ENCODE data around the gene RNGTT. TPM values are rescaled to one million over a fixed set of nuclear protein-coding genes. Genes with fewer than 3 reads are reported as not detected.
"Not testable (repeated sequence)": the region's sequence is repeated elsewhere in the genome, so short reads cannot be mapped to it uniquely, and the experiment has no call there.

Gene RNGTT
- total RNA-seq, 1 experiment from 2014 or later, result 31.5 TPM

DNA sequence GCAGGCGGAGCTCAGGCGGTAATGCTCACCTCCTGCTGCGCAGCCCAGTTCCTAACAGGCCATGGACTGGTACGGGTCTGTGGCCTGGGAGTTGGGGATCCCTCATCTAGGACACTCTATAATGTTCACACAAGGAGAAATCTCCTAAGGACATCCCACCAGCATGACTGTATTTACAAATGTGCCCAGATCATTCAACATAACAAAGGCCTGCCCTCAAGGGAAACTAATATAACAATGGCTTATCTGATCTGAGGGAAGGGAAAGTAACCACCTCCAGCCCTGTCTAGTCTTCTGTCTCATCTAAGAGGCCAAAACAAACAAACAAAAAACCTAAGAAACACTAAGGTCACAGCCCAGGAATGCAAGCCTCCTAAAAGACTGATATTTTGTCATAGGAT lies 232.8 kb downstream of the RNGTT start:
- peak; percentile 66 for DNase-seq (ENCODE audit: low read depth)

DNA sequence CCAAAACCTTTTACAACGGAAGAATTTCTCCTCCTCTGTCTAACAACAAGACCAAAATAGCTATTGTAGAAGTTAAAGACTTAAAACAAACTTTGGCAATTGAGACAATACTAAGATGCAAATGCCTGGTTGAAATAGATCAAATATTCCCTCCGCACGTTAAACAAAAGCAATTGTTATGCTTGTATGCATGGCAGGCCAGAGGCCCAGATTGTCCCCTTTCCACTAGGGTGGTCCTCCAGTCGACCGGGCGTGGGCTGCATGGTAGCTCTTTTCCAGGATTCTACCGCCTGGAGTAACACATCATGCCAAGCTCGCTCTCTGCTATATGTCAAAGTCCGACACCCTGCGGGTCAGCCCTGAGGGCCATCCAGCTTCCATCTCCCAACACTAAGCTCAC lies 234.7 kb downstream of the RNGTT start:
- DNase-seq (ENCODE audit: low read depth), result no peak

DNA sequence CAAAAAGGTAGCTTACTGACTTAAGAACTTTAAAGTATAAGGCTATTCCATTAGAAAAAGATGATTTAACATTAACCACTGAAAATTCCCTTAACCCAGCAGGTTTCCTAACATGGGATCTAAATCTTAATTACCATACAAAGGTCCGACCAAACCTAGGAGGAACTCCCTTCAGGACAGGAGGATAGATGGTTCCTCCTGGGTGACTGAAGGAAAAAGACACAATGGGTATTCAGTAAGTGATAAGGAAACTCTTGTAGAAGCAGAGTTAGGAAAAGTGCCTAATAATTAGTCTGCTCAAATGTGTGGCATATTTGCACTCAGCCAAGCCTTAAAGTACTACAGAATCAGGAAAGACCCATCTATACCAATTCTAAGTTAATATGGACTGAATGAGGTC lies 237.0 kb downstream of the RNGTT start:
- DNase-seq (ENCODE audit: low read depth), result not testable (repeated sequence)

DNA sequence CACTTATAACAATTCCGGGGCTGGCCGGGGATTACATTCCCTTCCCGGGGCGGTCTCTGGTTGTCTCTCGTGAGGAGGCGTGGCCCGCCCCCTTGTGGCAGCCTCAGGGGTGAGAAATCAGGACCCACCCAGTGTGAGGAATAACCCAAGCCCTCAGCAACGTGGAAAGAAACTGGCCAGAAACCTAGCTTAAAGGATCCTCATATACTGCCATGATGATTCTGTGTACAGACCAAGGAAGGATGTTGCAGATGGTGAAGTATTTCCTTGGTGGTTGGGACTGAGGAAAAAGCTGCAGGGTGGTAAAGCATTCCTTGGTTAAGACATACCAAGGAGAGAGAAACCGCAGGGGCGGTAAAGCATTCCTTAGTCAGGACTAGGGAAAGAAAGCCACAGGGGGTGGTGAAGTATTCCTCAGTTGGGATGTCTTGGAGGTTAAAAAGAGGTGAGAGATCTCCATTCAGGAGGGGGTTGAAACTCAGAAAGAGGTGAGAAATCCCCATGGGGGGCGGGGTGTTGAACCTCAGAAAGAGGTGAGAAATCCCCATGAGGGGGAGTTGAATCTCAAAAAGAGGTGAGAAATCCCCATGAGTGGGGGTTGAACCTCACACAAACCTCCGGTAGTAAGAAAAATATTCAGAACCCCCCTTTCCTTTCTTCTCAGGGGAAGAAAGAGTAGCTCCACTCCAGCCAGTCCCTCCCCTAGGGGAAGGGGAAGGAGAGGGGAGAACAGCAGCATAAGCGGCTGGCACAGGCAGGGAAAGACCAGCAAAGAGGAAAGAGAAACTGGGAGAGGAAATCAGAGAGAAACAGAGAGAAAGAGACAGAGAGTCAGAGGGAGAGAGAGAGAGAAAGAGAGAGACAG lies 238.1 kb downstream of the RNGTT start:
- DNase-seq (ENCODE audit: low read depth), result peak; percentile 67

DNA sequence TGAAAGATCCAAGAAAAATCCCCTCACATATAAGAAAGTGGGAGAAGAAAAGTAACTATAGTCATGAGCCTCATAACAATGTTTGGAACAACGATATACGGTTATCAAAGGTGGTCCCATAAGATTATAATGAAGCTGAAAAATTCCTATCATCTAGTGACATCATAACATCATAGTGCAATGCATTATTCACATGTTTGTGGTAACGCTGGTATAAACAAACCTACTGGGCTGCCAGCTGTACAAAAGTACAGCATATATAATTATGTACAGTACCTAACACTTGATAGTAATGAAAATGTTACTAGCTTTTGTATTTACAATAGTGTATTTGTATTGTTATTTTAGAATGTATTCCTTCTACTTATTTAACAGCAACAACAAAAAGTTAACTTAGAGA lies 240.7 kb downstream of the RNGTT start:
- DNase-seq (ENCODE audit: low read depth), result no peak

DNA sequence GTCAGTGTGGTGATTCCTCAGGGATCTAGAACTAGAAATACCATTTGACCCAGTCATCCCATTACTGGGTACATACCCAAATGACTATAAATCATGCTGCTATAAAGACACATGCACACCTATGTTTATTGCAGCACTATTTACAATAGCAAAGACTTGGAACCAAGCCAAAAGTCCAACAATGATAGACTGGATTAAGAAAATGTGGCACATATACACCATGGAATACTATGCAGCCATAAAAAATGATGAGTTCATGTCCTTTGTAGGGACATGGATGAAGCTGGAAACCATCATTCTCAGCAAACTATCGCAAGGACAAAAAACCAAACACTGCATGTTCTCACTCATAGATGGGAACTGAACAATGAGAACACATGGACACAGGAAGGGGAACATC lies 247.0 kb downstream of the RNGTT start:
- DNase-seq (ENCODE audit: low read depth), result not testable (repeated sequence)

DNA sequence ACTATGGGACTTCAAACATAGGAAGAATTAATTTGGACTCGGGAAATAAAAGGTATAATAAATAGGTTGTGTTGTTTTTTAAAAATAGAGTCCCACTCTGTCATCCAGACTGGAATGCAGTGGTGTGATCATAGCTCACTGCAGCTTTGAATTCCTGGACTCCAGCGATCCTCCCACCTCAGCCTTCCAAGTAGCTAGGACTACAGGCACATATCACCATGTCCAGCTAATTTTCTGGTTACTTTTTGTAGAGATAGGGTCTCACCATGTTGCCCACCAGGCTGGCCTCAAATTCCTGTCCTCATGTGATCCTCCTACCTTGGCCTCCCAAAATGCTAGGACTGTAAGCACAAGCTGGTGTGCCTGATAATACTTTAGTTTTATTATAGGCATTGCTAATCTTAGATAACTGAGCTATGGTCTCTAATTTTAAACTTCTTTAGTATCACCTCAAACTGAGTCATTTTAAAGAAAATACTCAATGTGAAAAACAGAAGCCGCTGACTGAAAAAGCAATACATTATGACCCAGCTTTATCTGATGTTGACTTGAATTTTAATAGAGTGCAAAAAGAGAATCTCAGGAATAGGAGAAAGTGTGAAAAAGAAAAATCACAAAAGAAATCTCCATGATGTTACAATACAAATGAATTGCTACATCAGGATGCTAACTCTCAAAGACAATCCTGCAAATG lies 251.0 kb downstream of the RNGTT start:
- no peak for DNase-seq (ENCODE audit: low read depth)

DNA sequence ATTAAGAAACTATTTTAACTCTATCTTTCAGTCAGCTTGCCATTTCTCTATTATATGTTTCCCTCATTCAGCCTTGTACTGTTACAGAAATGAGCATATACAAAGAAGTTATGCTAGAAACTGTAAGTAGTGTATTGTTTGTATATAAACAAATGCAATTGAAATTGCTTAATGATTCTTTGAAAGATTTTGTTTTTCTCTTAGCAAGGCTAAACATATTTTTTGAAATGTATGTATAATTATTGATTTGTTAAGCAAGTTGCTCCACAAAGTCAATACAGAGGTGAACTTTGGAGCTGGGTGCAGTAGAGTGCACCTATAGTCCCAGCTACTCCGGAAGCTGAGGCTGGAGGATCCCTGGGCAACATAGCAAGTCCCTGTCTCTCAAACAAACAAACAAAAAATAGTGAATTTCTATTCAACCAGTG lies 253.6 kb downstream of the RNGTT start:
- no peak for DNase-seq (ENCODE audit: low read depth)

DNA sequence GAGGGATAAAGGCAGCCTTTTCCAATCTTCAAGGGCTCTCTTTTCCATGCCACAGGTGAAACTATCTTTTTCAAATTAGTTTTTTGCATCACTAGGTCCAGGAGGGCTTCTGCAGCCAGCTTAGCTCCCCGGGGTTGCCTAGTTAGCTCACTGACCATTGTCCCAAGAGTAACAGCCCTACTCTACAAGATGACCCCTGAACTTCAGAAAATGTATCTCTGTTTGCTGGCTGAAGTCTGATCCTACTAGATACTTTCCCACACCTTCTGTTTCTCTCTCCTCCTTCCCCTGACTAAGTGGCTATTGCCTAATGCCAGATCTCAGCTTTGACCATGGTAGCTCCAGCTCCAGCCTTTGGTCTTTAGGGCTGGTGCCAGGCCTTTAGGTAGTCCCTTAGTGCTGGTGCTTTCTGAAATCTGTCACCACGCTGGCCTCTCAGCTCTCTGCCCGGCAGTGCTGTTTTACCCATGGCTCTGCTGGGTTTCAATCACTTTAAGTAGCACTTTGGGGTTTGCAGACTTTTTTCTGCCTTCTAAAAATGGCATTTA lies 255.1 kb downstream of the RNGTT start:
- DNase-seq (ENCODE audit: low read depth), result no peak

DNA sequence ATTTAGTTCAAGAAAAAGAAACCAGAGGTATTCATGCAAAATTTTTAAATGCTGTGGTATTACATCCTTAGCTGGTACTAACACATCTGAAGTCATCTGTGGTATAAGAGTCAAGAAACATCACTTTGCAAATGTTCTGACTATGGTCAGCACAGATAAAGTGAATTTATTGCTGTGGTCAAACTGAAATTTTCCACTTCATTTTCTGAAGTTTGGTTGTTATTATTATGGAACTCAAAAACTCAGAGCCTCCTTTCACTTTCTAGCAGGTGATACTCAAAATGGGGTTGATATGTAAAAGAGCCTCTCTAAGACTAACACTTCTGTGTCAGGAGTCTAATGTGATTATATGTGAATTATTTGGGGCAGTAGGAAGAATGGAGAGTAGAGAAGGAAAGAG lies 257.8 kb downstream of the RNGTT start:
- no peak for DNase-seq (ENCODE audit: low read depth)

DNA sequence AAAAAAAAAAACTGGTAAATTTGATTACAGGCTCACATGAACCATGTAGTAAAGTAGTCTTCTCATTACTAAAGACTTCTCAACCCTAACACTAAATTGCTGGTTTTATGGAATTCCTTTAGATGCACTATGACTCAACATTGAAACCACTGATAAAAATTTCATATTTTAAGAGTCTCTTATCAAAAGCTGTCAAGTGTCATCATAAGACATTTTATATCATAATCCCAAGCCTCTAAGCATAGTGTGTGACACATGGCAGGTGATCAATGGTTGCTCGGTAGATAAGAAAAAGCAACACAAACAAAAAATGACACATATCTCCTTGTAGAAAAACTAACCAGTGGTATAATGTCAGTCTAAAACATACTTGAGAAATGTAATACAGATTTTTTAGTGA lies 258.4 kb downstream of the RNGTT start:
- peak; percentile 4 for DNase-seq (ENCODE audit: low read depth)

DNA sequence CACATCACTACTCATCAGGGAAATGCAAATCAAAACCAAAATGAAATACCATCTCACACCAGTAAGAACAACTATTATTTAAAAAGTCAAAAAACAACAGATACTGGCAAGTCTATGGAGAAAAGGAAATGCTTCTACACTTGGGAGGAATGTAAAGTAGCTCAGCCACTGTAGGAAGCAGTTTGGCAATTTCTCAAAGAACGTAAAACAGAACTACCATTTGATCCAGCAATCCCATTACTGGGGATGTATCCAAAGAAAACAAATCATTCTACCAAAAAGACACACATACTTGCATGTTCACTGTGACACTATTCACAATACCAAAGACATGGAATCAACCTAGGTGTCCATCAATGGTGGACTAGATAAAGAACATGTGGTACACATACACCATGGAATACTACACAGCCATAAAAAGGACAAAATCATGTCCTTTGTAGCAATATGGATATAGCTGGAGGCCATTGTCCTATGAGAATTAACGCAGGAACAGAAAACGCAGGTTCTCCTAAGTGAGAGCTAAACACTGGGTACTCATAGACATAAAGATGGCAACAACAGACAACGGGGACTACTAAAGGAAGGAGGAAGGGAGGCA lies 260.4 kb downstream of the RNGTT start:
- no peak for DNase-seq (ENCODE audit: low read depth)

DNA sequence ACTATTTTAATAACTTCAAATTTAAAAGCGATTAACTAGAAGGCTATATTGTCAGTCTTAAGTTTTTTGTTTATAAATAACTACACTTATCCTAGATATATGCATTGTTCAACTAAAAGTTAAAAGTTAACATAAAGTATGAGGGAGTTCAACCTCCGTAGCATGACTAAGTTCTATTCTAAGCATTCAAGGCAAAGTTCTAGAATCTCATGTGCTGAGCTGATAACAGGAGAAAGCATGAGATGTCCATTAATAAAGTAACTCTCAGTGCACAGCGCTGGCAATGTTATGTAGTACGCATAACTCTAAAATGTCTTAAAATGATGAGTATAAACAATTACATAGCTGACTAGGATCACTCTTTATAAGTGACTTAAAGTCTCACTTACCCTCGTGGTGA lies 264.8 kb downstream of the RNGTT start:
- no peak for DNase-seq (ENCODE audit: low read depth)

DNA sequence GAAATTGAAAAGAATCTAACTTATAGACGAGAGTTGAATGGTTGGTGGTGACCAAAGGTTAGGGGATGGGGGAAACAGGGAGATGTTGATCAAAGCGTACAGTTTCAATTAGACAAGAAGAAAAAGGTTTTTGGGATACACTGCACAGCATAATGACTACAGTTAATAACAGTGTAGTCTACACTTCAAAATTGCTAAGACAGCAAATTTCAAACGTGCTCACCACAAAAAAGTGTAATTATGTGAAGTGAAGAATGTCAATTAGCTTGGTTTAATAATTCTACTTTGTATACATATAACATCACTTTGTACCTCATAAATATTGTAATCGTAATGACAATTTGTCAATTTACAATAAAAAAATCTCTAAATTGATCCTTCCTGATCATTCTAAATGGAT lies 267.5 kb downstream of the RNGTT start:
- DNase-seq (ENCODE audit: low read depth), result no peak

DNA sequence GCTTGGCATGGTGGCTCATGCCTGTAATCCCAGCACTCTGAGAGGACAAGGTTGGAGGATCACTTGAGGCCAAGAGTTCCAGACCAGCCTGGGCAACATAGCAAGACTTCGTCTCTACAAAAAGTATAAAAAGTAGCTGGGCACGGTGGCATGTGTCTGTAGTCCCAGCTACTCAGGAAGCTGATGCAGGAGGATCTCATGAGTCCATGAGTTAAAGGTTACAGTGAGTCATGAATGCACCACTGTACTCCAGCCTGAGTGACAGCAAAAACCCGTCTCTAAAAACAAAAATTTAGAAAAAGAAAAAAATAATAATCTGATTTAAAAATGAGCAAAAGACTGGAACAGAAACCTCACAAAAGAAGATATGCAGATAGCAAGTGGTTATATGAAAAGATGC lies 279.7 kb downstream of the RNGTT start:
- peak; percentile 43 for DNase-seq (ENCODE audit: low read depth)

DNA sequence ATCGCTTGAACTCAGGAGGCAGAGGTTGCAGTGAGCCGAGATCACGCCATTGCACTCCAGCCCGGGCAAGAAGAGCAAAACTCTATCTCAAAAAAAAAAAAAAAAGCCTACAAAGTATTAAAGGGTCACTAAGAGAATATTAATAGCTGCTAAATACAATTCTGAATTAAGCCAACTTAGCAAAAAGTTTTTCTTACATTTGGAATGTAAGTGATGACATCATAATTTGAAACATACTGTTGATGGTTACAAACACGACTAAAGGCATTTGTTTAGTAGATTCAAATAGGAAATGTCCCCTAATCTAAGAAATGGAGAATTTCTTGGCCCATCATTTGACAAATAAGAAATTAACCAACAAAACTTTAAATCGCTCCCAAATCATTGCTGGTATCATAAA lies 282.8 kb downstream of the RNGTT start:
- no peak for DNase-seq (ENCODE audit: low read depth)

DNA sequence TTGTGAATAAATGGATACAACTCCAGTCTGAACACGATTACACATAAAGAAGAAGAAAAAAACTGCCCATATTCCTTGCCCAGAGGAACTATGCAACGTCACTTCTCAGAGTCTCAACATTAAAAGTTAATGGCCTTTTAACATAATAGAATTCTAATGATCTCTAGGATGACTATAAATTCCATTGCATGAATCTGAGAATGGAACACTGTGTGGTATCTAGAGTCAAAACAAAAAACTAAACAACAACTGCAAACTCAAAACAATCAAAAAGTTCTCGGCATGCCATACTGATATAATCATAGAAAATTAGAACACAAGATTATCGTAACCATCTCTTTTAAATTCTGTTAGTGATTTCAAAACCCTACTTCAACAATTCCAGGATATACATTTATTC lies 283.6 kb downstream of the RNGTT start:
- DNase-seq (ENCODE audit: low read depth), result no peak

DNA sequence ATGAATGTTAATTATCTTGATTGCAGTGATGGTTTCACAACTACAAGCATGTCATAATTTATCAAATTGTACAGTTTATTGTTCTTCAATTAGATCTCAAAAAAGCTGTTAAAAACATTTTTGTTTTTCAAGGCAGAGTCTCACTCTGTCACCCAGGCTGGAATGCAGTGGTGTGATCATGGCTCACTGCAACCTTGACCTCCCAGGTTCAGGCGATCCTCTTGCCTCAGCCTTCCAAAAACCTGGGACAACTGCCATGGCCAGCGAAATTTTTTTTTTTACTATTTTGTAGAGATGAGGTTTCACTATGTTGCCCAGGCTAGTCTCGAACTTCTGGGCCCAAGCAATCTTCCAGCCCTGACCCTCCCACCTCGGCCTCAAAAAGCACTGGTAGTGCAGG lies 286.1 kb downstream of the RNGTT start:
- DNase-seq (ENCODE audit: low read depth), result no peak

DNA sequence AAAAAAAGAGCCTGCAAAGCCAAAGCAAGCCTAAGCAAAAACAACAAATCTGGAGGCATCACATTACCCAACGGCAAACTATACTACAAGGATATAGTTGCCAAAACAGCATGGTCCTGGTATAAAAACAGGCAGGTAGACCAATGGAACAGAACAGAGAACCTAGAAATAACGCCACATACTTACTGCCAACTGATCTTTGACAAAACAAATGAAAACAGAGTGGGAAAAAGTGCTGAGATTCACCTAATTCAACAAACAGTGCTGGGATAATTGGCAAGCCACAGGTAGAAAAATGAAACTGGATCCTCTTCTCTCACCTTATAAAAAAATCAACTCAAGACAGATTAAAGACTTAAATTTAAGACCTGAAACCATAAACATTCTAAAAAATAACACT lies 291.8 kb downstream of the RNGTT start:
- no peak for DNase-seq (ENCODE audit: low read depth)

DNA sequence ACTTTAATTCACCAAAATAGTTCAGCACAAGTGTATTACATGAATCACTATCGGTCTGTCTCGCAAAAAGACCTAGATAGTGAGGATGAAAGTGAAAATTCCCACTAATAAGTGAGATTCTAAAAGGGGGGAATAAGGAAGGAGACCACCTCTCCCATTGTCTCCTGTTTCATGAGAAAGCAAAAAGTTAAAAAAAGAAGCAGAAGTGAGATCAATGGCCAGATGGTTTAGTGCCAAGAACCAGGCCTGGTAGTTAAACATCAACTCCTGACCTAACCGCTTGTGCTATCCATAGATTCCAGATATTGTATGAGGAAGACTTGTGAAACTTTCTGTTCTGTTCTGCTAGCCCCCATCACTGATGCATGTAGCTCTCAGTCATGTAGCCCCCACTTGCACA lies 293.0 kb downstream of the RNGTT start:
- DNase-seq (ENCODE audit: low read depth), result no peak

DNA sequence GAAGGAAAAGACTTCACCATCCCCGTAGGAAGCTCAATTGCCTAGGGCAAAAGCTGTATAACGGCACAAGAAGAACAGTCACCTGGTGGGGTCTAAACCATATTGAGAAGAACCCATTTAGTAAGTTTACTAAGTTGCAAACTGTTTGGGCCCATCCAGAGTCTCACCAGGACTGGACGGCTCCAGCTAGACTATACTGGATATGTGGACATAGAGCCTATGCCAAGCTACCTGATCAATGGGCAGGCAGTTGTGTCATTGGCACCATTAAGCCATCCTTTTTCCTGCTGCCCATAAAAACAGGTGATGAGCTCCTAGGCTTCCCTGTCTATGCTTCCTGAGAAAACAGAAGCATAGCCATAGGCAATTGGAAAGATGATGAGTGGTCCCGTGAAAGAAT lies 293.9 kb downstream of the RNGTT start:
- DNase-seq (ENCODE audit: low read depth), result no peak

DNA sequence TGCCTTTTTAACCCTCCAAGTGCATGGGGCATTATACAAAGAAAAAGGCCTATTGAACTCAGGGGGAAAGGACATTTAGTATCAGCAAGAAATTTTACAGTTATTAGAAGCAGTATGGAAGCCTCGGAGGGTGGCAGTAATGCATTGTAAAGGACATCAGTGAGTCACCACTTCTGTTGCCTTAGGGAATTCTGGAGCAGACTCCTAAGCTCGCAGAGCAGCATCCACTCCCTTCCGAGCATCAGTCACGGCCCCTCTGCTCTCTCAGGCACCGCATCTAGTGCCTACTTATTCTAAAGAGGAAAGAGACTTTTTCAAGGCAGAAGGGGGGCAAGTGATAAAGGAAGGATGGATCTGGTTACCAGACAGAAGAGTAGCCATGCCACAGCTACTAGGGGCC lies 296.5 kb downstream of the RNGTT start:
- no peak for DNase-seq (ENCODE audit: low read depth)
